IMR-90 (cell line): ENCODE results near the gene MRPL33. TPM values are rescaled to one million over a fixed set of nuclear protein-coding genes. Genes with fewer than 3 reads are reported as not detected.

Source experiments
- ATAC-seq: fragments of 200-7000 bp; cut with Tn5 transposase; 2 replicates; pipeline ENCODE4 v1.9.1; 2020; ENCODE audit warnings: low read depth, mild to moderate bottlenecking, moderate library complexity
- BruUV-seq: library from RNA; stranded (reverse); fragments of 400-500 nt; replicated peaks from 2 replicates; lab custom pipeline; 2021; lab: Mats Ljungman, UMichigan
- CTCF ChIA-PET: fragments of 300-600 bp; formaldehyde crosslinking; extraction: SDS; loops from one replicate; lab custom pipeline; 2021; ENCODE audit warnings: antibody characterized with exemption; lab: Yijun Ruan, JAX
- POLR2A ChIA-PET: fragments of 300-600 bp; sonication (Branson Sonifier 250); formaldehyde crosslinking; loops from one replicate; lab custom pipeline; 2022; ENCODE audit warnings: antibody characterized with exemption; ENCODE audit not compliant: unreplicated experiment; lab: Charles Lee
- DNase-seq: peaks from one replicate; pipeline ENCODE4 v3.0.0; 2013
- H2AFZ ChIP-seq: replicated peaks from 2 replicates; pipeline ENCODE3; 2013; ENCODE audit warnings: low read length, mild to moderate bottlenecking; ENCODE audit not compliant: poor library complexity
- H2AK5ac ChIP-seq: 2 replicates; pipeline ENCODE4 v1.6.1; 2013; ENCODE audit warnings: low read depth, low read length, inconsistent platforms
- H2AK9ac ChIP-seq: replicated peaks from 2 replicates; pipeline ENCODE3; 2013; ENCODE audit warnings: mild to moderate bottlenecking, low read depth, low read length, moderate library complexity; ENCODE audit not compliant: poor library complexity
- H2BK120ac ChIP-seq: 2 replicates; pipeline ENCODE4 v1.6.1; 2013; ENCODE audit warnings: low read depth, low read length, inconsistent platforms
- H2BK15ac ChIP-seq: 3 replicates; pipeline ENCODE4 v1.6.1; 2013; ENCODE audit warnings: low read depth, low read length, inconsistent platforms
- H2BK20ac ChIP-seq: 2 replicates; pipeline ENCODE4 v1.6.1; 2013; ENCODE audit warnings: low read depth, mild to moderate bottlenecking, inconsistent platforms, low read length, moderate library complexity
- H2BK5ac ChIP-seq: 2 replicates; pipeline ENCODE4 v1.6.1; 2013; ENCODE audit warnings: mild to moderate bottlenecking, low read depth, low read length, inconsistent platforms; ENCODE audit not compliant: poor library complexity, severe bottlenecking
- H3K14ac ChIP-seq: replicated peaks from 2 replicates; pipeline ENCODE4 v1.6.1; 2013; ENCODE audit warnings: low read depth, low read length, inconsistent platforms
- H3K18ac ChIP-seq: 2 replicates; pipeline ENCODE4 v1.6.1; 2013; ENCODE audit warnings: low read depth, low read length, control low read depth
- H3K23ac ChIP-seq: 2 replicates; pipeline ENCODE4 v1.6.1; 2013; ENCODE audit warnings: low read depth, low read length, inconsistent platforms
- H3K27ac ChIP-seq: 2 replicates; pipeline ENCODE4 v1.5.1; 2013; ENCODE audit warnings: mild to moderate bottlenecking, control low read depth, low read length; ENCODE audit not compliant: insufficient read depth
- H3K27me3 ChIP-seq: 2 replicates; pipeline ENCODE4 v1.6.1; 2013; ENCODE audit warnings: low read length; ENCODE audit not compliant: control insufficient read depth, insufficient read depth
- H3K36me3 ChIP-seq: 2 replicates; pipeline ENCODE4 v1.6.1; 2013; ENCODE audit warnings: low read length, mixed read lengths; ENCODE audit not compliant: control insufficient read depth, insufficient read depth
- H3K4ac ChIP-seq: 2 replicates; pipeline ENCODE4 v1.6.1; 2013; ENCODE audit warnings: low read depth, low read length, inconsistent platforms
- H3K4me1 ChIP-seq: 2 replicates; pipeline ENCODE4 v1.6.1; 2013; ENCODE audit warnings: low read length, mixed read lengths; ENCODE audit not compliant: control insufficient read depth, insufficient read depth
- H3K4me2 ChIP-seq: 2 replicates; pipeline ENCODE4 v1.6.1; 2013; ENCODE audit warnings: low read depth, mild to moderate bottlenecking, control low read depth, low read length, moderate library complexity
- H3K4me3 ChIP-seq: 2 replicates; pipeline ENCODE4 v1.5.1; 2013; ENCODE audit warnings: low read depth, mild to moderate bottlenecking, control low read depth, low read length, moderate library complexity; ENCODE audit not compliant: insufficient read depth
- H3K56ac ChIP-seq: 2 replicates; pipeline ENCODE4 v1.6.1; 2013; ENCODE audit warnings: low read length, inconsistent platforms; ENCODE audit not compliant: insufficient read depth; ENCODE audit errors: extremely low read depth
- H3K79me1 ChIP-seq, 2 experiments: 2 replicates each; pipeline ENCODE4 v1.6.1; 2013; ENCODE audit warnings: low read length in 2 of 2, inconsistent platforms in 1 of 2, low read depth in 1 of 2
- H3K9ac ChIP-seq: 2 replicates; pipeline ENCODE4 v1.6.1; 2013; ENCODE audit warnings: low read depth, low read length, control low read depth
- H3K9me1 ChIP-seq: 2 replicates; pipeline ENCODE4 v1.6.1; 2013; ENCODE audit warnings: low read length, inconsistent platforms; ENCODE audit not compliant: insufficient read depth
- H3K9me3 ChIP-seq: 2 replicates; pipeline ENCODE4 v1.6.1; 2013; ENCODE audit warnings: low read length; ENCODE audit not compliant: control insufficient read depth, insufficient read depth
- H4K20me1 ChIP-seq: 2 replicates; pipeline ENCODE4 v1.6.1; 2013; ENCODE audit warnings: low read length, inconsistent platforms; ENCODE audit not compliant: insufficient read depth
- H4K5ac ChIP-seq: 2 replicates; pipeline ENCODE4 v1.6.1; 2013; ENCODE audit warnings: mild to moderate bottlenecking, low read depth, low read length, control low read depth
- H4K8ac ChIP-seq, 2 experiments: 2 replicates each; pipeline ENCODE4 v1.6.1; 2013; ENCODE audit warnings: low read depth in 2 of 2, low read length in 2 of 2, control low read depth in 1 of 2, inconsistent platforms in 1 of 2
- H4K91ac ChIP-seq: 2 replicates; pipeline ENCODE4 v1.6.1; 2013; ENCODE audit warnings: low read depth, low read length, inconsistent platforms; ENCODE audit not compliant: insufficient read depth
- BHLHE40 ChIP-seq: fragments of 150-350 bp; IDR thresholded peaks from 2 replicates; pipeline ENCODE4 v1.6.1; 2016; ENCODE audit warnings: mild to moderate bottlenecking, low read depth, low read length
- CHD1 ChIP-seq: IDR thresholded peaks from 2 replicates; pipeline ENCODE4 v1.6.1; 2012; ENCODE audit warnings: low read depth, low read length, improper control_type of control experiment
- CTCF ChIP-seq: conservative IDR thresholded peaks from 2 replicates; pipeline ENCODE4 v1.5.1; 2012; ENCODE audit warnings: mild to moderate bottlenecking, low read depth, low read length, improper control_type of control experiment
- ELK1 ChIP-seq: fragments of 150-350 bp; IDR thresholded peaks from 2 replicates; pipeline ENCODE4 v1.6.1; 2016; ENCODE audit warnings: low read depth, mild to moderate bottlenecking, low read length, moderate library complexity, borderline replicate concordance
- FOS ChIP-seq: fragments of 150-350 bp; IDR thresholded peaks from 2 replicates; pipeline ENCODE4 v1.6.1; 2016; ENCODE audit warnings: low read depth, low read length
- MAZ ChIP-seq: IDR thresholded peaks from 2 replicates; pipeline ENCODE4 v1.6.1; 2012; ENCODE audit warnings: low read depth, mild to moderate bottlenecking, low read length, improper control_type of control experiment, moderate library complexity, borderline replicate concordance
- MXI1 ChIP-seq: IDR thresholded peaks from 2 replicates; pipeline ENCODE4 v1.6.1; 2012; ENCODE audit warnings: low read depth, mild to moderate bottlenecking, low read length, moderate library complexity, borderline replicate concordance
- NFE2L2 ChIP-seq: fragments of 150-350 bp; IDR thresholded peaks from 2 replicates; pipeline ENCODE4 v1.6.1; 2016; ENCODE audit warnings: low read depth, mild to moderate bottlenecking, low read length
- POLR2A ChIP-seq: IDR thresholded peaks from 2 replicates; pipeline ENCODE4 v1.6.1; 2012; ENCODE audit warnings: mild to moderate bottlenecking, low read depth, low read length
- RFX5 ChIP-seq: IDR thresholded peaks from 2 replicates; pipeline ENCODE4 v1.8.0; 2012; ENCODE audit warnings: low read depth, mild to moderate bottlenecking, low read length, moderate library complexity
- WGBS, 2 experiments: methylation state at CpG; one replicate each; pipeline versions ENCODE4 v1.1.5 to v1.1.7; 2013; ENCODE audit warnings: missing lambda C conversion rate in 2 of 2; ENCODE audit not compliant: insufficient read length in 1 of 2; ENCODE audit errors: extremely low coverage in 2 of 2; 5-methylcytosine and 5-hydroxymethylcytosine counted together
- dilution Hi-C: fragments of 300-500 bp; cut with HindIII; formaldehyde crosslinking; loops from one replicate; pipeline ENCODE4 v1.14.3; 2018; ENCODE audit warnings: low sequenced_read_pairs; ENCODE audit not compliant: unreplicated experiment
- in situ Hi-C: fragments of 300-500 bp; cut with MboI; formaldehyde crosslinking; loops from 3 replicates; pipeline ENCODE4 v1.14.3; 2019; ENCODE audit warnings: low sequenced_read_pairs, inconsistent platforms, mixed read lengths
- intact Hi-C: fragments of 100-400 bp; cut with micrococcal nuclease; formaldehyde crosslinking; loops from 2 replicates; pipeline ENCODE4 v1.10.0; 2022
- polyA plus RNA-seq, 3 experiments: library from polyadenylated mRNA; depleted of rRNA; stranded (reverse); fragments of >200 nt; gene quantifications; 2 replicates each; pipeline ENCODE4 v1.2.3, GENCODE V29; 2012; ENCODE audit warnings: low replicate concordance in 1 of 3
- total RNA-seq: library from RNA; depleted of rRNA; stranded (reverse); fragments of >200 nt; gene quantifications from 2 replicates; pipeline ENCODE4 v1.2.3, GENCODE V29; 2012

The MRPL33 gene
- total and polyA plus RNA-seq, 2 of the 4 experiments (the other 2 are of a cell fraction): 13.3 to 101 TPM

GRCh38 chr2:27782701-27783100 is 11.2 kb downstream of the MRPL33 start:
- H2BK120ac ChIP-seq: no peak overlapping the region
- H3K4me2 ChIP-seq: no peak overlapping the region
- no peak overlapping the region for H3K27ac ChIP-seq
- H3K27me3 ChIP-seq: no peaks in the 10 kb centered on the region
- no peak for TF ChIP-seq RFX5
- TF ChIP-seq MAZ: no peak
- TF ChIP-seq NFE2L2: no peak
- no peak for TF ChIP-seq CHD1
- no peak for TF ChIP-seq POLR2A
- TF ChIP-seq BHLHE40: no peak
- TF ChIP-seq MXI1: no peak
- TF ChIP-seq FOS: no peak
- TF ChIP-seq CTCF: no peak
- no peak for TF ChIP-seq ELK1
- in situ Hi-C loops (no loop called here), dilution Hi-C loops (no loop called here), intact Hi-C loops (no loop called here)
- WGBS, 2 experiments: no CpG with 5 or more reads among the region's 1 CpG
- no peaks in the 10 kb centered on the region for H4K20me1 ChIP-seq
- H3K9ac ChIP-seq: no peak overlapping the region
- H3K14ac ChIP-seq: no peak overlapping the region
- CTCF ChIA-PET: no interaction called here
- H3K4ac ChIP-seq: no peak overlapping the region
- no peak overlapping the region for H2AK5ac ChIP-seq
- H3K18ac ChIP-seq: no peak overlapping the region
- H2AK9ac ChIP-seq: no peak overlapping the region
- no peaks in the 10 kb centered on the region for H3K9me3 ChIP-seq
- peaks cover 13 to 55% of the 10 kb centered on the region in 2 experiments for H3K79me1 ChIP-seq
- no peak overlapping the region for H4K91ac ChIP-seq
- peaks cover 11% of the 10 kb centered on the region for H3K9me1 ChIP-seq
- no peak overlapping the region for H4K5ac ChIP-seq
- H2AFZ ChIP-seq: no peak overlapping the region
- H3K56ac ChIP-seq: no peak overlapping the region
- DNase-seq: no peak
- H3K23ac ChIP-seq: no peak overlapping the region
- H3K4me3 ChIP-seq: no peak overlapping the region
- H3K4me1 ChIP-seq: no peaks in the 10 kb centered on the region
- no TSS peak for BruUV-seq
- POLR2A ChIA-PET: no interaction called here
- no peak for ATAC-seq
- H2BK20ac ChIP-seq: no peak overlapping the region
- peaks cover 9% of the 10 kb centered on the region for H3K36me3 ChIP-seq
- no peak overlapping the region for H2BK5ac ChIP-seq
- no peak overlapping the region for H2BK15ac ChIP-seq
- no peak overlapping the region for H4K8ac ChIP-seq
